Neural progenitor cell (in vitro differentiated cells): ENCODE data around the gene ANKRD6. TPM values are rescaled to one million over a fixed set of nuclear protein-coding genes. Genes with fewer than 3 reads are reported as not detected.

ENCODE experiments used
- DNase-seq: peaks from one replicate; pipeline ENCODE4 v3.0.0-alpha.2; 2016; ENCODE audit warnings: low spot score
- H2AFZ ChIP-seq: fragments of 200-600 bp; sonication (generic); replicated peaks from 2 replicates; pipeline ENCODE4 v1.6.1; 2016; ENCODE audit warnings: antibody characterized with exemption
- H3F3A ChIP-seq: fragments of 200-600 bp; sonication (generic); 2 replicates; pipeline ENCODE4 v1.6.1; 2016; ENCODE audit warnings: antibody characterized with exemption, low read depth
- H3K27ac ChIP-seq: fragments of 200-600 bp; sonication (generic); 2 replicates; pipeline ENCODE4 v1.5.1; 2016; ENCODE audit warnings: mild to moderate bottlenecking
- H3K27me3 ChIP-seq: fragments of 200-600 bp; sonication (generic); 2 replicates; pipeline ENCODE4 v1.6.1; 2016; ENCODE audit warnings: mild to moderate bottlenecking, moderate library complexity
- H3K36me3 ChIP-seq: fragments of 200-600 bp; sonication (generic); 2 replicates; pipeline ENCODE4 v1.5.1; 2016
- H3K4me1 ChIP-seq: fragments of 200-600 bp; sonication (generic); 2 replicates; pipeline ENCODE4 v1.6.1; 2016; ENCODE audit warnings: mixed run types
- H3K4me2 ChIP-seq: fragments of 200-600 bp; sonication (generic); 2 replicates; pipeline ENCODE4 v1.6.1; 2016
- H3K4me3 ChIP-seq: fragments of 200-600 bp; sonication (generic); 2 replicates; pipeline ENCODE4 v1.5.1; 2016
- H3K79me2 ChIP-seq: fragments of 200-600 bp; sonication (generic); 2 replicates; pipeline ENCODE4 v1.6.1; 2016; ENCODE audit warnings: low read depth
- H3K9ac ChIP-seq: fragments of 200-600 bp; sonication (generic); 2 replicates; pipeline ENCODE4 v1.6.1; 2016
- H3K9me3 ChIP-seq: fragments of 200-600 bp; sonication (generic); 2 replicates; pipeline ENCODE4 v1.5.1; 2016; ENCODE audit warnings: low read depth
- H4K20me1 ChIP-seq: fragments of 200-600 bp; sonication (generic); 2 replicates; pipeline ENCODE4 v1.6.1; 2016; ENCODE audit warnings: low read depth
- H3K27ac Mint-ChIP-seq: 3 replicates; pipeline ENCODE4 v1.8.0; 2021; ENCODE audit warnings: mixed read lengths
- H3K27me3 Mint-ChIP-seq: 2 replicates; pipeline ENCODE4 v1.8.0; 2022; ENCODE audit warnings: low read depth, mild to moderate bottlenecking, inconsistent platforms, moderate library complexity, mixed read lengths; ENCODE audit not compliant: insufficient read depth
- H3K36me3 Mint-ChIP-seq: 3 replicates; pipeline ENCODE4 v1.8.0; 2021; ENCODE audit warnings: mixed read lengths
- H3K4me1 Mint-ChIP-seq: 3 replicates; pipeline ENCODE4 v1.8.0; 2021; ENCODE audit warnings: mixed read lengths
- H3K4me3 Mint-ChIP-seq: 3 replicates; pipeline ENCODE4 v1.8.0; 2021; ENCODE audit warnings: mild to moderate bottlenecking, moderate library complexity, mixed read lengths
- H3K9me3 Mint-ChIP-seq: 3 replicates; pipeline ENCODE4 v1.8.0; 2020; ENCODE audit warnings: mixed read lengths
- CTCF ChIP-seq: fragments of 200-600 bp; sonication (generic); IDR thresholded peaks from 2 replicates; pipeline ENCODE4 v1.5.1; 2017; ENCODE audit warnings: antibody characterized with exemption, mild to moderate bottlenecking
- EZH2 ChIP-seq: fragments of 200-600 bp; sonication (generic); IDR thresholded peaks from 2 replicates; pipeline ENCODE4 v1.6.1; 2017; ENCODE audit warnings: antibody characterized with exemption, mild to moderate bottlenecking, moderate library complexity
- EZH2phosphoT487 ChIP-seq: fragments of 200-600 bp; sonication (generic); IDR thresholded peaks from 2 replicates; pipeline ENCODE4 v1.6.1; 2017; ENCODE audit warnings: antibody characterized with exemption
- total RNA-seq: library from RNA; depleted of rRNA; stranded (reverse); fragments of >200 nt; gene quantifications from 2 replicates; pipeline ENCODE4 v1.2.3, GENCODE V29; 2015; ENCODE audit warnings: low replicate concordance

Gene ANKRD6
- total RNA-seq, 1 donor from 2014 or later: 36.3 TPM

DNA sequence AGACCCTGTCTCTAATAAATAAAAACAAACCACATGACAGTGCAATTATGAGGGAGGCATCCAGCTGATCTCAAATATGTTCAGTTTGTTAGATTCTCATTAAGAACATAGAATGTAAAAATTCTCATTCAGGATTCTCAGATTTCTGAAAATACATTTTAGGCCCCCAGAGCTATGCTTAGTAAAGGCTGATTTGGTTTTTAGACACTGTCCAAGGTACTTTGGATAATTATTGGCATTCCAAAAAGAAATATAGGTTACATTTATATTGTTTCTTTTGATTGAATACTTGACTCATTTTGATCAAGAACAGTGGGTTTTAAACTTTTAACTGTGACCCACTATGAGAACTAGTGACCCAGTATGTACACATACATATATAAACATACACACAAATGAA lies 55.5 kb downstream of the ANKRD6 start:
- no peak overlapping the region for H3K4me2 ChIP-seq

GRCh38 chr6:89489078-89489477 lies 56.1 kb downstream of the ANKRD6 start:
- peaks cover 11% of the 10 kb centered on the region for H3K79me2 ChIP-seq
- TF ChIP-seq EZH2 (no peak), CTCF (no peak), EZH2phosphoT487 (no peak)
- no peak for DNase-seq
- H3K4me1 ChIP-seq: peaks cover 47% of the 10 kb centered on the region
- H3K27ac ChIP-seq: no peak overlapping the region
- Mint-ChIP-seq H3K4me1 (peaks cover 31% of the 10 kb centered on the region), H3K27ac (no peak overlapping the region), H3K4me3 (no peak overlapping the region), H3K36me3 (peaks cover 6% of the 10 kb centered on the region), H3K27me3 (no peaks in the 10 kb centered on the region), H3K9me3 (no peaks in the 10 kb centered on the region)
- H3K27me3 ChIP-seq: no peaks in the 10 kb centered on the region
- H3K9me3 ChIP-seq: no peaks in the 10 kb centered on the region
- no peaks in the 10 kb centered on the region for H3K36me3 ChIP-seq
- peaks cover 14% of the 10 kb centered on the region for H3F3A ChIP-seq
- H3K4me2 ChIP-seq: no peak overlapping the region
- no peaks in the 10 kb centered on the region for H4K20me1 ChIP-seq
- no peak overlapping the region for H3K4me3 ChIP-seq
- H3K9ac ChIP-seq: no peak overlapping the region
- H2AFZ ChIP-seq: no peak overlapping the region

More for the DNA sequence above, 55.5 kb downstream of the ANKRD6 start:
- Mint-ChIP-seq H3K9me3 (no peaks in the 10 kb centered on the region), H3K4me1 (peaks cover 37% of the 10 kb centered on the region), H3K36me3 (peaks cover 6% of the 10 kb centered on the region), H3K4me3 (no peak overlapping the region), H3K27ac (no peak overlapping the region), H3K27me3 (peaks cover 4% of the 10 kb centered on the region)
- Histone ChIP-seq H3K27me3 (no peaks in the 10 kb centered on the region), H3F3A (peaks cover 18% of the 10 kb centered on the region), H3K27ac (no peak overlapping the region), H3K36me3 (no peaks in the 10 kb centered on the region), H4K20me1 (peaks cover 6% of the 10 kb centered on the region), H3K79me2 (peaks cover 11% of the 10 kb centered on the region), H3K9me3 (no peaks in the 10 kb centered on the region), H3K4me3 (no peak overlapping the region), H3K9ac (no peak overlapping the region), H2AFZ (no peak overlapping the region), H3K4me1 (peaks cover 51% of the 10 kb centered on the region)
- no peak for TF ChIP-seq CTCF
- no peak for DNase-seq

DNA sequence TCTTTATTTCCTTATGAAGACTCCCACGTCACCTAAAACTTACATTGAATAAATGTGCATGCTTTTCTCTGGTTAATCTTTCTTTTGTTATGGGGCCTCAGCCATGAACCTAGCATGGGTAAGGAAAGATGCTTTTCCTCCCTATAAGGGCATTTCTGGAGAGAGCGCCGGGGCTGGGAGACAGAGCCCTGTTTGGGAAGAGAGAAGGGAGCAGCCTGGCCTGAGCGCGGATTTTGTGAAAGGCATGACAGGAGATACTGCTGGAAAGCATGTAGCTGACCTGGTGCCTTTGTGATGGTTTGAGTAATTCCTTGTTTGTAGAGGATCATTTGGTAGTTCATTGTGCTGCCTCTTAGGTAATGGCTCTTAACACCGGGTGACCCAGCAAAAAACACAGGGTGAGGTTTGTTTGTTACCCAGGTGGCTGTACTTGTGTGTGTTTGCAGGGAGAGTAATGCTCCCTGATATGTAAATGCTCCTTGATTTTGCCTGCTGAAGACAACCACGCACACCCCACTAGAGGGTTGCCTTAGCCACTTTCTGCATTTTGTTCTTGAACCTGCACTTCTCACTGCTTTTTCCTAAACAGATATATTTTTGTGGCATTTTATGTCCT lies 59.2 kb downstream of the ANKRD6 start:
- peaks cover 3% of the 10 kb centered on the region for H3K79me2 ChIP-seq
- H3K27me3 ChIP-seq: no peaks in the 10 kb centered on the region
- Mint-ChIP-seq H3K9me3 (no peaks in the 10 kb centered on the region), H3K27ac (peak overlapping the region; percentile 11), H3K36me3 (peaks cover 6% of the 10 kb centered on the region), H3K4me1 (peaks cover 28% of the 10 kb centered on the region), H3K27me3 (no peaks in the 10 kb centered on the region), H3K4me3 (no peak overlapping the region)
- H3K4me2 ChIP-seq: peak overlapping the region; percentile 56
- H3K36me3 ChIP-seq: no peaks in the 10 kb centered on the region
- no peak overlapping the region for H3K4me3 ChIP-seq
- TF ChIP-seq EZH2phosphoT487 (no peak), EZH2 (no peak), CTCF (no peak)
- no peak overlapping the region for H3K9ac ChIP-seq
- H4K20me1 ChIP-seq: no peaks in the 10 kb centered on the region
- DNase-seq: peak; percentile 39
- peaks cover 36% of the 10 kb centered on the region for H3F3A ChIP-seq
- H3K9me3 ChIP-seq: no peaks in the 10 kb centered on the region
- no peak overlapping the region for H3K27ac ChIP-seq
- H3K4me1 ChIP-seq: peaks cover 43% of the 10 kb centered on the region
- no peak overlapping the region for H2AFZ ChIP-seq
